NCI-H510A (cell line): ENCODE measurements around the gene TRIM29.
"Not testable (repeated sequence)": the region's sequence is repeated elsewhere in the genome, so short reads cannot be mapped to it uniquely, and the experiment has no call there.

ENCODE experiments used
- DNase-seq: peaks from one replicate; lab custom pipeline; 2025; lab: John Stamatoyannopoulos, UW

TRIM29 gene, protein sequence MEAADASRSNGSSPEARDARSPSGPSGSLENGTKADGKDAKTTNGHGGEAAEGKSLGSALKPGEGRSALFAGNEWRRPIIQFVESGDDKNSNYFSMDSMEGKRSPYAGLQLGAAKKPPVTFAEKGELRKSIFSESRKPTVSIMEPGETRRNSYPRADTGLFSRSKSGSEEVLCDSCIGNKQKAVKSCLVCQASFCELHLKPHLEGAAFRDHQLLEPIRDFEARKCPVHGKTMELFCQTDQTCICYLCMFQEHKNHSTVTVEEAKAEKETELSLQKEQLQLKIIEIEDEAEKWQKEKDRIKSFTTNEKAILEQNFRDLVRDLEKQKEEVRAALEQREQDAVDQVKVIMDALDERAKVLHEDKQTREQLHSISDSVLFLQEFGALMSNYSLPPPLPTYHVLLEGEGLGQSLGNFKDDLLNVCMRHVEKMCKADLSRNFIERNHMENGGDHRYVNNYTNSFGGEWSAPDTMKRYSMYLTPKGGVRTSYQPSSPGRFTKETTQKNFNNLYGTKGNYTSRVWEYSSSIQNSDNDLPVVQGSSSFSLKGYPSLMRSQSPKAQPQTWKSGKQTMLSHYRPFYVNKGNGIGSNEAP

DNA sequence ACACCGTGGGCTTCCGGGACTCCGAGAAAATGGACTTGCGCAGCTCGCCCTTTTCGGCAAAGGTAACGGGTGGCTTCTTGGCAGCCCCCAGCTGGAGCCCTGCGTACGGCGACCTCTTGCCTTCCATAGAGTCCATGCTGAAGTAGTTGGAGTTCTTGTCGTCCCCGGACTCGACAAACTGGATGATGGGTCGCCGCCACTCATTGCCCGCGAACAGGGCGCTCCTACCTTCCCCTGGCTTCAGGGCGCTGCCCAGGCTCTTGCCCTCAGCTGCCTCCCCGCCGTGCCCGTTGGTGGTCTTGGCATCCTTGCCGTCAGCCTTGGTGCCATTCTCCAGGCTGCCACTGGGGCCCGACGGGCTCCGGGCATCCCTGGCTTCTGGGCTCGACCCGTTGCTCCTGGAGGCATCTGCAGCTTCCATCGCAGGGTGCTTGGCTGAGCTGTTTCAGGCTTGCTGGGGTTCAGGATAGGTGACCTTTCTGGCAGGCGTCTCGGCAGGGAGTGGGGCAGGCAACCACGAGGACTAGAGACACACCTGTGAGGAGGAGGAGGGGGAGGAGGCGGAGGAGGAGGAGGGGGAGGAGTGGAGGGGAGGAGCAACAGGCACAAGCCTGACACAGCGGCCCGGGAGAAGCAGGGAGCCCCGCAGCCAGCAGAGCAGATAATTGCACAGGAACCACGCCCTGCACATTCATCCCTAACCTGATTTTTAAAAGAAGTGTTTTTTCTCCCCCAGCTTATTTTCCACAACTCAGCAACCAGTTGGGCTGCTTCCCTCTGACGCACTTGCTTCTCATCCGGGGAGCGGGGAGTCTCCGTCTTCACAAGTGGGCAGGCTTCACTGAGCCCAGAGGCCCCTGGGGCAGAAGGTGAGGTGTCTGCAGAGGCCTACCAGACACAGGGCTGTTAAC lies at the start of gene TRIM29:
Gene TRIM29, minus strand, starts transcription at position 503 of the 911 bp plus-strand sequence. Its CDS starts 82 bp downstream, at position 421.
- DNase-seq, result peak; percentile 20

DNA sequence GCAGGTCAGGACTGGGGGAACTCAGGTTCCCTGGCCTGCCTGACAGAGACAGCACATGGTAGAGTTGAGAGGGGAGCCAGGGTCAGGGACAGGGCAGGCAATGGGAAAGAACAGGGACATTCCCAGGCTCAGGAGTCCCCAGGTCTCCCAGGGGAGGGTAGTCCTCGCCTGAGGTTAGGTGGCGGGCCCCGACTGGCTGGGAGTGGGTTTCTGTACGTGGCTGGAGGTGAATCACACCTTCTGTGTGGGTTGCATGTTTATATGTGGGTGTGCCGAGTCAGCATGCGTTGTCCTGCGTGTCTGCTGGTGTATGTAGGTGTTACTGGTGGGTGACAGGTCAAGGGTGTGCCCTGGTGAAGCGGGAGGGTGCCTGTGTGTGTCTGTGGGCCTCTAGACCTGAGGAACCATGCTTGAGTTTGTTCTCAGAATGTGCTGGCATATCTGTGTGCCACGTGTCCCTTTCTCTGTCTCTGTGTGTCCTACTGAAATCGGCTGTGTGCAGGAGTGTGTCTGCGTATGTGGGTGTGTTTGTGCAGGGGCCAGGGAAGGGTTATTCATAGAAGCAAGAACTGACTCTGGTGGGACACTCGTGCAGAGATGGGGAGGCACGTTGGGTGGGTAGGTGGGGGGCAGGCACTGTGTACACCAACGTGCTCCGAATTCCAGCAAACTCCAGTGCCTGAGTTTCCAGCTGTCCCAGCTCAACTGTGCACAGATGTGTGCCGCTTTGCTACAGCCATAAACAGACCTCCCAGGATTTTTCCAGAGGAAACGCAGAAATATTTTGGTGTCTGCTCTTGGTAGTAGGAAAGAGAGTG lies 49.1 kb upstream of the TRIM29 start:
- no peak for DNase-seq

GRCh38 chr11:120186456-120186773 lies 48.5 kb upstream of the TRIM29 start:
- DNase-seq, result no peak

GRCh38 chr11:120185706-120186455 lies 48.0 kb upstream of the TRIM29 start:
- DNase-seq, result no peak

DNA sequence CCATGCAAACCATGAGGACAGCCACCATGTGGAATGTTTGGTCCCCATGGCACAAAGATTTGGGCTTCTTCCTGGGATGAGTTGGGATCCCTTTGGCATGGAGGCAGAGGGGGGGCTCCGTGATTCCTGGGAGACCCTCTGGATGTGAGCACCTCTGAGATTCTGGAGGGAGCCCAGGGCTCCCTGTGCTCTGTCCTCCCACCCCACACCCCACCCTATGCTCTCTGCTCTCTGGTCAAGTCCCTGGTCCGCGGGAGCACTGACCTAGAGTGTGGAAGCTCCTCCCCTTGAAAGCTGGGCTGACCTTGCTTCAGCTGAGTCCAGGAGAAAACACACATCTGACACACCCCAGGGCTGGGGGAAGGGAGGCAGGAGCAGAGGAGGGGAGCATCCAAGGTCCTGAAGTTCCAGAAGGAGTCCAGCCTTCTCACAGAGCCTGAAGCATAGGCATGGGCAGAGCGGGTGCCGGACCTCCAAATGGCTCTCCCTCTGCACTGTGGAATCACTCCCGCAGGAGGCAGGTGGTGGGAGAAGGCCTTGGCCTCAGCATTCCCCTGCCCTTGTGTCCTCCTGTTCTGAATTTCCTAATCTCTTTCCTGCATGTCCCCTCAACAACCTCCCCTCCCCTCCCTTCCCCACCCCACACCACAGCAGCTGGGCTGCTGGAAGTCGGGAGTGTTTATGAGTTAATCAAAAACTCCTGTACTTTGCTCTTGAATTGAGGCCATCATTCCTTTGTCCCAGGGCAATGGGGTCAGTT lies 47.2 kb upstream of the TRIM29 start:
- no peak for DNase-seq

DNA sequence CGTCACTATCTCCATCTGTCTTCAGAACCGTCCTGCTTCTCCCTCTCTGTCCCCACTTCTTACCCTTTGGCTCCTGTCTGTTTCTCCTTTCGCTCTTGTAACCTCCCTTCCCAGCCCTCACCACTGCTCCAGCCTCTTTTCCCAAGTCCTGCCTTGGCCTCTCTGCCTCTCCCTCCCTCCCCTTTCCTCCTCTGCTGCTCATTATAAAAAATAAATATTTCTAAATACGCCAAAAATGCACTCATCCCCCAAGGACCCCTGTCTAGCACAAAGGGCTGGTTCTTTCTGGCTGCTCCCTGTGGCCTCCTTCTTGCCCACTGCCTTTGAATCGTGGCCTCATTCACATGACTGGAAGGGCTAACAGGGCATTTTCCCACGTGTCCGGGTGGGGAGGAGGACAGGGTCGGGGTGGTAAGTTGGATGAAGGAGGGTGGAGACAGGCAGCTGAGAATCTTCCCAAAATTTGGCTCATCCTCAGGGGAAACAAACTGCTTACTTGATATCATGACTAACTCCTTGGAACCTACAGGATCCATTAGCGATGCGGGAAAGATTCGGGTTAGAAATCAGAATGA lies 46.5 kb upstream of the TRIM29 start:
- DNase-seq, result no peak

DNA sequence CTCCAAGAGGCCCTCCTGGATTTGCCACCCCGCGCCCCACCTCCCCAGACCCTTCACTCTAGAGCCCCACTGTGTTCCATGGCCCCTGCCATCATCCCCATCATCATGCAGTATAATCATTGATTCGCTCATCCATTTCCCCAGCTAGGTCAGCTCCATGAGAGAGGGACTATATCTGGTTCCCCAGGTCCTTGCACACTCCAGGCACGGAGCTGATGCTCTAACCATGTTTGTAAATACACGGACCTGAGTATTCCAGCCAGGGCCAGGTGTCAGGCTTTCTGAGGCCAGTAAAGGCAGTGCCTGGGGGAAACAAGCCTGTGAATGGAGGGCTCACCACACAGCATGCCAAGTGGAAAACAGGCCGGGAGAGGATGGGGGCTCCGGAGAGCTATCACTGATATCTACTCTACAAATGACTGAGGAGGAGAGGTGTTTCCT lies 45.8 kb upstream of the TRIM29 start:
- no peak for DNase-seq

GRCh38 chr11:120182790-120183491 lies 45.0 kb upstream of the TRIM29 start:
- no peak for DNase-seq

DNA sequence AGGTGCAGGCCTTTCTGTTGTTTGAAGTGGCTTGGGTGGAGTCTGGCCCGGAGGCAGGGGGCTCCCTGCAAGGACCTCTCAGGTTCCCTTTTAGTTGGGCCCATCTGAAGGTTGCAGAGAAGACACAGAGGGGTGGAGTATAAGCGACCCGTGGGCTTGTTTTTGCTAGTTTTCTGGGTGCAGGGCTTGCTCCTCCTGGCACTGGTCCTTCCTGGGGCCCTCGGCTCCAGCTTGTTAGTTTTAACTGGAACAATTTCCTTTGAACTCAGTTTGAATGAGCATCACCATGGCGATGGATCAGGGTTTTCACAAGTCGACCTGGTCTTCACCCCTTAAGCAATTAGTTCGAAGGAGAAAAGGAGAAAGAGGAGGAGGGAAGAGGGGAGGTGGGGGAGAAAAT lies 44.5 kb upstream of the TRIM29 start:
- DNase-seq, result no peak

- DNase-seq, result no peak
Measured at GRCh38 chr11:120181376-120181975, 43.6 kb upstream of the TRIM29 start.

DNA sequence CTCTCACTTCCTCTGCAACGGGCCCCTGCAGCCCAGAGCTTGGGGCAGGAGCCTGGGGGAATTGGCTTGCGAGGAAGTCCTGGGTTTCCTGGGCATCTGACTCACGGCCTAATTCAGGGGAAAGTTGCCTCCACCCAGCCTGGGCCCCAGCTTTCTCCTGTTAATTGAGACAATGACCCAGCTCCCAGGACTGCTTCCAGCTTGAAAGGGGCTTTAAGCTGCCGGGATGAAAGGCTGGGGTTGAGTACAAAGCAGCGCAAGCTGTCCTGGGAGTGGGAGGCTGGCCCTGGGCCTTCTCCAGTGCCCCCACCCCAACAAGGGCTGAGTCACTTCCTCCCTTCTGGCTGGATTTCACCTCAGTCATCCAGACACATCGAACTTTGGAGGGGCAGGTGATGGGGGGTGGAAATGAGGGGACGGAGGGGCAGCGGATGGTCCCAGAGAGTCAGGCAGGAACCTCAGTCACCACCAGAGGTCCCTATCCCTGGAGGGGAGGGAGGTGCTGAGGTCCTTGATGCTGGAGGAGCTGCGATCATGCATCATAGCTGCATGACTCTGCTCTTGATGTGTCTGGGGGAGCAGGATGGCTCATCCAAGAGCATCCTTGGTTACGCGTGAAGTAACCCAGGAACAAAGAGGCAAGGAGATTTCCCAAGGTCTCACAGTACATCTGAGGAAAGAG lies 42.8 kb upstream of the TRIM29 start:
- DNase-seq, result no peak

- not testable (repeated sequence) for DNase-seq
Measured at GRCh38 chr11:120180063-120180462, 42.1 kb upstream of the TRIM29 start.

DNA sequence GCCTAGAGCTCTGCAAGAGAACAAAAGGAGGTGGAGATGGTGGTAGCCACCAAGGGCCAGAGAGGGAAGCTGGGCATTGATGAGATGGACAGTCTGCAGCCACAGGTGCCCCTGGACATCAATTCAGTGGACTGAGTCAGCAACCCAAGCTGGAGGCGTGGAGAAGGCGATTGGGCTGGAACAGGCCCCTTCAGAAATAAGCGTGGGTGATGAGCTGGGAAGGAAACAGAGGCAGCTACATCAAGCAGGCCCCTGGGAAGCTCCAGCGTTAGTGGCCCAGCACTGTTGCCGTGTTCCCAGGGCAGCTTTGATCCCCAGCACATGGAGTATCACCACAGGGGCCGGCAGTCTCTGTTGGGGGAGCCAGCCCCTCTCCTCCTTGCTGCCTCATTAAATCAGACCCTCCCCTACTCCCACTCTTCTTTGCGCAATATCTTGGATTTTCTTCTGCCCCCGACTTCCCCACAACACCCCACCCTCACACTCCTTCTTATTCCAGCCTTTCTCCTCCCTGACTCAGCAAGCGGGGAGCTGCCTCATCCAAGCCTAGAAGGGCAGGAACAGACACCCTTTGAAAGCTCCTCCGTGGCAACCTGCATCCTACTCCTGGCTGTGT lies 41.3 kb upstream of the TRIM29 start:
- DNase-seq, result no peak

- no peak for DNase-seq
Measured at GRCh38 chr11:120178561-120179056, 40.7 kb upstream of the TRIM29 start.

DNA sequence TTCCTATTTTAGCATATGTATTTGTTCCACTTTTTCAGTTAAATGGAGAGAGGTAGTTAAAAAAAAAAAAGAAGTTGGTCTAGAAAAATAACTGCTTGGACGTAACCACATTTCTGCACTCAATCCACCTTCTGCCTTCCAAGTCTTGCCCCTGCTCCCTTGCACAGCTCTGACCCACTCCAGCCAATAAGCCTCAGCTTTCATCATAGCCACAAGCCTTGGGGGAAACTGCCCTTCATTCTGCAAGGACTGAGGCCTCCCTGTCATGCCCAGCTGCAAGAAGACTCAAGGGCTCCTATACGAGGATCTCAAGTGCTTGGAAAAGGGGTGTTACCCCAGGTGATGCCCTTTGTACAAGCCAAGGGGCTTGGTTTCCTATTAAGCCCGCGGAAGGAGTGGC lies 37.0 kb upstream of the TRIM29 start:
- DNase-seq, result no peak

DNA sequence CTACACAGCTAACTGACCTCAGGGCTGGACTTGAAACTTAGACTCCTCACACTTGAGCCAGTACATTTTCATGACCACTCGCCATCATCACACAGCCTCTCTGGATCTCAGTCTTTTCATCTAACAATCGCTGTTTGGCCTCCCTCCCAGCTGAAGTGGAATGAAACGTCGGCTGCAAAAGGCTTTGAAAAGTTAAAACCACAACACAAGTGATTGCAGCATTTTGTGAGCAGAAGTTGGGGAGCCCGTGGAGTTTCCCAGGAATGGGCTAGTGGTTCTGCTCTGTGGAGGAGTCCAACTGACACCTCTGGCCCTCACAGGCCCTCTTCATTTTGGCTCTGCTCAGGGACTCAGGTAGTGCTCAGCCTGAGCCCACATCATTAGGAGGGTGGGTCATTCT lies 35.9 kb upstream of the TRIM29 start:
- no peak for DNase-seq

GRCh38 chr11:120173019-120173705 lies 35.2 kb upstream of the TRIM29 start:
- no peak for DNase-seq
